K562 (cell line): ENCODE results near the gene UBR1. TPM values are rescaled to one million over a fixed set of nuclear protein-coding genes. Genes with fewer than 3 reads are reported as not detected.

ENCODE experiments used
- ATAC-seq: fragments of 200-7000 bp; cut with Tn5 transposase; 3 replicates; pipeline ENCODE4 v1.9.1; 2020; ENCODE audit warnings: moderate library complexity
- BruUV-seq: library from RNA; stranded (reverse); fragments of 400-500 nt; replicated peaks from 2 replicates; lab custom pipeline; 2021; lab: Mats Ljungman, UMichigan
- CTCF ChIA-PET: fragments of 300-600 bp; formaldehyde crosslinking; extraction: SDS; loops from one replicate; lab custom pipeline; 2021; ENCODE audit warnings: low intra/inter-chr PET ratio; lab: Yijun Ruan, JAX
- POLR2A ChIA-PET: fragments of 300-600, 350-650 bp; sonication (Branson Sonifier 250); formaldehyde crosslinking; extraction: SDS; loops from one replicate; lab custom pipeline; 2021; ENCODE audit warnings: antibody characterized with exemption, inconsistent platforms; lab: Yijun Ruan, JAX
- DNase-seq, 4 experiments: peaks; one replicate each; pipeline versions ENCODE4 v3.0.0 to v3.0.0-alpha.2; 2011 to 2018; ENCODE audit warnings: low spot score in 3 of 4, mixed read lengths in 3 of 4; ENCODE audit errors: extremely low read depth in 1 of 4
- FAIRE-seq: peaks from 2 replicates; lab custom pipeline; 2011; peaks lifted over from hg19 to GRCh38; lab: Jason Lieb, UNC
- H2AFZ ChIP-seq: 2 replicates; pipeline ENCODE4 v1.6.0; 2011; ENCODE audit warnings: low read depth, low read length, control low read depth, inconsistent platforms
- H3K27ac ChIP-seq: fragments of 200-600 bp; 3 replicates; pipeline ENCODE4 v1.8.0; 2011; ENCODE audit warnings: low read depth, mild to moderate bottlenecking, control low read depth, inconsistent platforms, low read length, moderate library complexity, mixed read lengths; ENCODE audit errors: extremely low read depth
- H3K27me3 ChIP-seq, 2 experiments: fragments of 300-600 bp in 1 of 2; 2 replicates in 1 of 2; 3 replicates in 1 of 2; pipeline versions ENCODE4 v1.6.0 to v1.8.0; 2011; ENCODE audit warnings: inconsistent platforms in 2 of 2, low read length in 2 of 2, mild to moderate bottlenecking in 1 of 2, mixed read lengths in 1 of 2, moderate library complexity in 1 of 2; ENCODE audit not compliant: control insufficient read depth in 2 of 2, insufficient read depth in 2 of 2
- H3K36me3 ChIP-seq: fragments of 300-600 bp; 3 replicates; pipeline ENCODE4 v1.8.0; 2011; ENCODE audit warnings: mild to moderate bottlenecking, low read length, inconsistent platforms; ENCODE audit not compliant: control insufficient read depth, insufficient read depth
- H3K4me1 ChIP-seq, 2 experiments: fragments of 200-600 bp in 1 of 2; replicated peaks in 1 of 2; 2 replicates in 1 of 2; 3 replicates in 1 of 2; pipeline versions ENCODE4 v1.5.1 to v1.8.0; 2011; ENCODE audit warnings: inconsistent platforms in 2 of 2, low read length in 2 of 2, mild to moderate bottlenecking in 1 of 2, mixed read lengths in 1 of 2, moderate library complexity in 1 of 2; ENCODE audit not compliant: control insufficient read depth in 2 of 2, insufficient read depth in 2 of 2
- H3K4me2 ChIP-seq: 2 replicates; pipeline ENCODE4 v1.6.1; 2011; ENCODE audit warnings: low read length, control low read depth, inconsistent platforms, mixed read lengths; ENCODE audit not compliant: insufficient read depth
- H3K4me3 ChIP-seq: fragments of 200-600 bp; sonication (generic), shearing (Covaris generic); 2 replicates; pipeline ENCODE4 v1.5.1; 2016; ENCODE audit warnings: control low read depth, inconsistent platforms
- H3K79me2 ChIP-seq: fragments of 200-600 bp; 3 replicates; pipeline ENCODE4 v1.8.0; 2011; ENCODE audit warnings: low read length, inconsistent platforms; ENCODE audit not compliant: control insufficient read depth, insufficient read depth
- H3K9ac ChIP-seq, 2 experiments: 2 replicates each; pipeline versions ENCODE4 v1.6.0 to v1.6.1; 2011; ENCODE audit warnings: low read depth in 2 of 2, low read length in 2 of 2, control low read depth in 1 of 2, inconsistent platforms in 1 of 2, mild to moderate bottlenecking in 1 of 2, mixed read lengths in 1 of 2; ENCODE audit not compliant: insufficient read depth in 1 of 2
- H3K9me1 ChIP-seq: one replicate; pipeline ENCODE4 v1.6.0; 2011; ENCODE audit warnings: inconsistent platforms, mild to moderate bottlenecking, low read length, moderate library complexity; ENCODE audit not compliant: control insufficient read depth, insufficient read depth
- H3K9me3 ChIP-seq: replicated peaks from 2 replicates; pipeline ENCODE4 v1.5.1; 2011; ENCODE audit warnings: low read depth, low read length, inconsistent platforms; ENCODE audit not compliant: control insufficient read depth, insufficient read depth
- H4K20me1 ChIP-seq: replicated peaks from 2 replicates; pipeline ENCODE4 v1.6.1; 2011; ENCODE audit warnings: low read length, inconsistent platforms, mixed read lengths; ENCODE audit not compliant: control insufficient read depth, insufficient read depth
- PHF20 ChIP-seq: fragments of 450-650 bp; IDR thresholded peaks from 2 replicates; pipeline ENCODE4 v1.6.1; 2018; ENCODE audit not compliant: partially characterized antibody
- USF1 ChIP-seq: sonication (generic); formaldehyde crosslinking; IDR thresholded peaks from 2 replicates; pipeline ENCODE4 v1.9.0; 2022; ENCODE audit warnings: mild to moderate bottlenecking, missing genetic modification reagents
- USF2 ChIP-seq: sonication (generic); formaldehyde crosslinking; IDR thresholded peaks from 2 replicates; pipeline ENCODE4 v1.5.0; 2020; ENCODE audit warnings: missing genetic modification reagents
- WGBS: fragments of 100-300 bp; shearing (Covaris generic); methylation state at CpG from one replicate; pipeline ENCODE4 v1.1.6; 2016; ENCODE audit warnings: low coverage, mixed read lengths; ENCODE audit not compliant: insufficient coverage; ENCODE audit errors: missing lambda C conversion rate; 5-methylcytosine and 5-hydroxymethylcytosine counted together
- in situ Hi-C: fragments of 300-500 bp; cut with MboI; formaldehyde crosslinking; loops from 4 replicates; pipeline ENCODE4 v1.15.0; 2018; ENCODE audit warnings: inconsistent platforms, mixed read lengths
- intact Hi-C: fragments of 100-400 bp; cut with micrococcal nuclease; formaldehyde crosslinking; loops from 2 replicates; pipeline ENCODE4 v1.14.2; 2022
- polyA plus RNA-seq, 8 experiments: library from polyadenylated mRNA; depleted of rRNA in 4 of 8; stranded (reverse) in 5 of 8; unstranded in 3 of 8; fragments of >200 nt; fragmentation: Nextera tagmentation in 2 of 8; fragmentation: Illumina TruSeq in 1 of 8; extraction: Ambion mirVana in 2 of 8; extraction: Trizol in 1 of 8; gene quantifications; 2 replicates each; pipeline versions ENCODE4 v1.2.1 to v1.2.3, GENCODE V29; 2011 to 2014; ENCODE audit warnings: inconsistent platforms in 1 of 8, missing spikeins in 1 of 8
- total RNA-seq, 7 experiments: library from RNA; depleted of rRNA in 6 of 7; stranded (reverse); fragments of >200 nt in 6 of 7; fragmentation: Illumina TruSeq in 2 of 7; extraction: Trizol in 2 of 7; gene quantifications; 2 replicates each; pipeline versions ENCODE4 v1.2.1 to v1.2.3, GENCODE V29; 2011 to 2021; ENCODE audit warnings: low replicate concordance in 1 of 7

UBR1 gene
- total and polyA plus RNA-seq, 9 of the 15 experiments (the other 6 are each of a cell fraction or from before 2014, with no cell fraction given), result 5.8 to 30.7 (median 15.3) TPM

GRCh38 chr15:42911058-42911592, 194.7 kb downstream of the UBR1 start:
- Histone ChIP-seq H3K27me3 (no peaks in the 10 kb centered on the region), H3K9ac (no peak overlapping the region), H2AFZ (no peak overlapping the region), H3K36me3 (no peaks in the 10 kb centered on the region; the same call in 2 of the 3 replicates), H3K9me1 (no peaks in the 10 kb centered on the region), H3K4me3 (no peak overlapping the region), H3K9me3 (no peaks in the 10 kb centered on the region), H3K79me2 (peaks cover 27% of the 10 kb centered on the region), H4K20me1 (no peaks in the 10 kb centered on the region), H3K27ac (no peak overlapping the region), H3K4me2 (no peak overlapping the region; the same call in 1 of the 2 replicates), H3K4me1 (peaks cover 6 to 10% of the 10 kb centered on the region in 2 experiments; a peak in 4 of 5 replicates)
- TF ChIP-seq USF1 (CRISPR knock-in tag) (peak; percentile 48; the same call in 1 of the 2 replicates), PHF20 (no peak), USF2 (peak; percentile 44)
- no TSS peak for BruUV-seq
- peak in 2 of 4 experiments; percentile 10 to 19 for DNase-seq
- intact Hi-C loops (no loop called here), in situ Hi-C loops (no loop called here)
- POLR2A ChIA-PET, result interaction anchor here (0.7 kb wide), 2 partner anchors 8 to 142 kb away, joined by 3 read pairs; no protein-coding TSS in a partner anchor
- CTCF ChIA-PET, result no interaction called here
- peak; percentile 69 for FAIRE-seq
- ATAC-seq, result no peak
- WGBS, result 59% methylated on average over 5 of the region's 5 CpGs
